ENCODE data around the gene CDC5L. TPM values are rescaled to one million over a fixed set of nuclear protein-coding genes. Genes with fewer than 3 reads are reported as not detected.

CDC5L gene
- total RNA-seq, 1 donor from 2014 or later = 26.2 TPM

- DNase-seq = no peak
Measured at GRCh38 chr6:44375071-44375470, 12.4 kb upstream of the CDC5L start.

DNA sequence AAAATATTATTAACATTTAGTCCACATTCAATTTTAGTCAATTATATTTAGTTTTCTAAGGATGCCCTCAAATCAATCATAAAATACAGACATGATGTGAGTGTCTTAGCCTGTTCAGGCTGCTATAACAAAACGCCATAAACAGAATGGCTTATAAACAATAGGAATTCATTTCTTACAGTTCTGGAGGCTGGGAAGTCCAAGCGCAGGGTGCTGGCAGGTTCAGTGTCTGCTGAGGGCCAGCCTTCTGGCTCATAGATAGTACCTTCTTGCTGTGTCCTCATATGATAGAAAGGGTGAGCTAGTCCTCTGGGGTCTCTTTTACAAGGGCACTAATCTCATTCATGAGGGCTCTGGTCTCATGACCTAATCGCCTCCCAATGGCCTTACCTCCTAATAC, 10.0 kb upstream of the CDC5L start:
- DNase-seq = no peak

GRCh38 chr6:44377971-44378370, 9.5 kb upstream of the CDC5L start:
- no peak for DNase-seq

GRCh38 chr6:44381739-44382138, 5.8 kb upstream of the CDC5L start:
- DNase-seq = no peak

DNA sequence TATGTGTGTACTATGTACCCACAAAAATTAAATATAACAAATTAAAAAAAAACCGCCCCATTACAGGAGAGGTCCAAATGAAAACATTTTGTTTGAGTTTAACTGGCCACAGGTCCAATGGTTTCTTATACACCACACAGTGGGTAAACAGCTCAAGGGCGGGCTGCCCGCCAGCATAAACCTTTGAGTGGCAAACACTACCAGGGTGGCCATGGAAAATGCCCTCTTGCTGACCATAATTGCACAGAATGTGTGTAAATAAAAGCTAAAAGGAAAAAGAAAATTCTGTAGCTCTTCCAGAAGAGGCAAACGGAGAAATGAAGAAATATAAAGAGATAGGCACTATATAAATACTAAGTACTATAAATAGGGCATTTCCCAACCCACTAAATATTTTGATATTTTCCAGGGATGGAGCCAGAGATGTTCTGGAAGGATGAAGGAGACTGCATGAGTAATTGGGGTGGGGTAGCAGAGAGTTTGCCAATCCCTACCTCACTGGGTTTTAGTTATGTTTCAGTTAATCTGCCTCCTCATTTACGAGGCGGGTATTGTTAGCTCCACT, 1.1 kb upstream of the CDC5L start:
- DNase-seq = no peak

DNA sequence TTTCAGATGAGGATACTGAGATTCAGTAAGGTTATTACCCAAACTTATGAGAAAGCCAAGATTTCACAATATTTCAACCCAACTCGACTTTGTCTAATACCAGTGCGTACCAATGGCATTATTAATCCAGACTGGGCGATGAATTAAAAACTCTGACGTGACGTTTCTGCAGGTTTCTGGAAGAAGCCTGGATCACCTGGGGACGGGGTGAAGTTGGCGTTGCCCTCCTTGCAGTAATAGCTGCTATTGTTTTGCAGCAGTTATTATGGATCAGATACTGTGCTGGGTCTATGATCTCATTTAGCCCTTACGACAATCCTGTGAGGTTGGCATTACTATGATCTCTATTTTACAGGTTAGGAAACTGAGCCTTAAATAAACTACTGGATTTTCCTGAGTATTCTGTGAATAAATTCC, 569 bp upstream of the CDC5L start:
- DNase-seq = no peak

DNA sequence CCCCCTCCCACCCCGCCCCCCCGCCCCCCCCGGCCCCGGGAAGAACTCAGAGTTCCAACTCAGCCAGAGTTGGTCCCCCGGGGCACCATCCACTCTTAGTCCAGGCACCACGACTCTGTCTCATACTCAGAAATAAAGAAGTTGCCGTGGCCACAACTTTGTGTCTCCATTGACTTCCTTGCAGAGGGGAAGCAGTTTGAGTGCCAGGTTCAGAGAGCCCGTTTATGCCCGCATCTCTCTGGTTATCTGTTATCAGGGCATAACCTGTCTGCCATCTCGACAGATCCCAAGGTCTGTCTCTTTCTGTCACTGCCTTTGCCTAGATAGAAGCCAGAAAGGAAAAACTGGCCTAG, 605 bp downstream of the CDC5L start:
- no peak for DNase-seq

GRCh38 chr6:44388887-44389286, 1.4 kb downstream of the CDC5L start:
- no peak for DNase-seq

DNA sequence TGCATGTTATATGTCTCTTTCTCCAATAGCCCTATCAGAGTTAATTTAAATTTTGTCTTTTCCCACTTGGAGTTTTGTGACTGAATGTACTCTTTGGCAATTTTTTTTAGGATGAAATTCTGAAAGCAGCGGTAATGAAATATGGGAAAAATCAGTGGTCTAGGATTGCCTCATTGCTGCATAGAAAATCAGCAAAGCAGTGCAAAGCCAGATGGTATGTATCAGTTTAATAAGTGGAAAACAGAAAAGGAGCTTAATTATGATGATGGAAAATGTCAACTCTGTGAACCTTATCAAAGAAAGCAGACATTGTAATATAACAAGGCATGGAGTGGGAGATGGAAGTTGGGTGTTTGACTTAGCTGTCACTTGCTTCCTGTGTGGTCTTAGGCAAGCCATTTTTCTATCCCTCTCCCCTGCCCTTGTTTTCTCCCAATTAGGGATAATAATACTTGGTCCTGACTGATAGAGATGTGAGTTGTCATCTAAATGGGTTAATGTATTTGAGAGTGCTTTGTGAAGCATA, 2.7 kb downstream of the CDC5L start:
- DNase-seq = no peak

GRCh38 chr6:44395501-44395900, 8.0 kb downstream of the CDC5L start:
- DNase-seq = no peak

- DNase-seq = no peak
Measured at GRCh38 chr6:44396968-44397367, 9.5 kb downstream of the CDC5L start.

DNA sequence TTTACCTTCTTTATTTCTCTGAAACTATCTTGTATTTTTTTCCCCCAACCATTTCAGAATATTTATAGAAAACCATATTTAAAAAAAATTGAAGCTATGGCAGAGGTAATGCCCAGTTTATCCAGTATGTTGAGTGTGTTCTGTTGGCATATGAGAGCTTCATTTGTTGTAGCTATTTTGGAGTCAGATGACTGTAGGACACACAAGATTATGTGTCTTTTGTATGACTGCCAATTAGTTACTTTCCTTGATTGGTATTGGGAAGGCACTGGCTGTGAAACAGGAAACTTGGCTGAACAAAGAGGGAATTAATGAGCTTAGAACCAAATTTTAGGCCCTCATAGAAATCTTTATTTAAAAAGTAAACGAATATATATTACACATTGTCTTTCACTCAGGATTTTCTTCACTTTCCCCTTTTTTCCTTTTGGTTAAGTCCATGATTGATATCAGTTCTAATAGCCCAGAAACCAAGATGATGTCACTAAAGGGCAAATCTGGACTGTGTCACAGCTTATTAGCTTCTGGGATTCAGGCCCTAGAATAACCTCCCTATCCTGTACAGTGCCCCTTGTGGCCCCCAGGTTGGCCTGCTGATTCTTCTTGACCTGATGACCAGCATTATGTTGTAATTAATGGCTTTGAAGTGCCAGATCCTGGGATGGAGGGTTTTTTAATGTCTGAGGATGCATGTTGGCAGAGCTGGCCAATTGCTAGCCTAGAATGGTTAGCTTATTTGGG, 10.1 kb downstream of the CDC5L start:
- no peak for DNase-seq

- peak; percentile 49 for DNase-seq
Measured at GRCh38 chr6:44399991-44400390, 12.5 kb downstream of the CDC5L start.

DNA sequence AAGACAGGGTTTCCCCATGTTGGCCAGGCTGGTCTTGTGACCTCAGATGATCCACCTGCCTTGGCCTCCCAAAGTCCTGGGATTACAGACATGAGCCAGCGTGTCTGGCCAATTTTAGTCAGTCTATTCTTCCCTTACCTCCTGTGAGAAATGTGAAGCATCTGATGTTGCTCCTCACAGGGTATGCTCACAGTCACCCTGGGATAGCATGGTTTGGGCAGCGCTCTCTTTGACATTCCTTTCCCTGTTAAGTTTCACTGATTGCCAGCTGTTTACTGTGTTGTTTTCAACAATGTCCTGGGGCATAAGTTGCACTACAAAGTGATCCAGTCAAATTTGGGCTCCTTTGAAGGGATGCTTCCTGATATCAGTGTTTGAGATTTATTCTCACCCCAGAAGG, 13.1 kb downstream of the CDC5L start:
- no peak for DNase-seq

DNA sequence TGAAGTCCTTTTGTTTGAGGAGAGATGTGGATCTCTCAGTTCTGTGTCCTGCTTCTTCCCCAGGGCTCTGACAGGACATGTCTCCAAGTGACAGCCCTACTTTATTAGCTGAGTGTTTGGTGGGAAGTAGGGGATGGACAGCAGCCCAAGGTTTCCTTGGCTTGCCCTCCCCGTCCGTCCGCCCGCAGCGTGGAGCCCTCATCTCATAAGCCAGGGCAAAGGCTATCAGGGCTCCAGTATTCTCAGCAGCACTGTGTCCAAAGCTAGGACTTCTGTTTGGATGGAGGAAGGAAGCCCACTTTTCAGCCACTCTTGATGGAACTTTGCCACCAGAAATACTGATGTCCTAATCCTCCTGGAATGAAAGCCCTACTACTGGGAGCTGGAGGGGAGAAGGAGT, 13.6 kb downstream of the CDC5L start:
- DNase-seq = no peak

DNA sequence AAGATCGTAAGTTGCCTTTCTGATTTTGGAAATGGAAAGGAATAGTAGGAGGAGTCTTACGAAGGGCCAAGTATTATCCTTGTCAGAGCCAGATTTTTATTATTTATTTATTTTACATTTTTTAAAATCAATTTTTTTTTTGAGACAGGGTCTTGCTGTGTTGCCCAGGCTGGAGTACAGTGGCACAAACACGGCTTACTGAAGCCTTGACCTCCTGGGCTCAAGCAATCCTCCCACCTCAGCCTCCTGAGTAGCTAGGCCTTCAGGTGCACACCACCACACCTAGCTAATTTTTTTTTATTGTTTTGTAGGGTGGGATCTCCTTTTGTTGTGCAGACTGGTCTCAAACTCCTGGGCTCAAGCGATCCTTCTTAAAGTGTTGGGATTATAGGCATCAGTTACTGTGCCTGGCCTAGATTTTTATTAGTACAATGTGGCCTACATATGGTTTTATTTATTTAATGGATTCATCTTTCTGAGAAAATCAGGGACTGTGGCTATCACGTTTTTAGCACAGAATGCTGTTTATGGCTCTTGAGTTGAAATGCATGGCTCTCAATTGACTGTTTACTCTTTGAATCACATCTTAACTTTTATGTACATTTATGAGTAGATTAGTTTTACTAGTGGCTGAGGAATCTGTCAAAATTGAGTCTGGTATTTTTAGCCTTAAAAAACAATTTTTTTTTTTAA, 16.7 kb downstream of the CDC5L start:
- no peak for DNase-seq

DNA sequence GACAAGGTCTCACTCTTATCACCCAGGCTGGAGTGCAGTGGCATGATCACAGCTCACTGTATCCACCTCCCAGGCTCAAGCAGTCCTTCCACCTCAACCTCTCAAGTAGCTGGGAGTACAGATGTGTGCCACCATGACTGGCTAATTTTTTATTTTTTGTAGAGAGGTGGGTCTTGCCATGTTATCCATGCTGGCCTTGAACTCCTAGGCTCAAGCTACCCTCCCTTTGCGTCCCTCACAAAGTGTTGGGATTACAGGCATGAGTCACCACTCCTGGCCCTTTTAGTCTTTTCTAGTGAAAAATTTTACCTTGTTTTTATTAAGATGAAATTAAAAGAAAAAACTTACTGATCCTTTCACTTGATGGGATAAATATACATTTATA, 17.2 kb downstream of the CDC5L start:
- no peak for DNase-seq

DNA sequence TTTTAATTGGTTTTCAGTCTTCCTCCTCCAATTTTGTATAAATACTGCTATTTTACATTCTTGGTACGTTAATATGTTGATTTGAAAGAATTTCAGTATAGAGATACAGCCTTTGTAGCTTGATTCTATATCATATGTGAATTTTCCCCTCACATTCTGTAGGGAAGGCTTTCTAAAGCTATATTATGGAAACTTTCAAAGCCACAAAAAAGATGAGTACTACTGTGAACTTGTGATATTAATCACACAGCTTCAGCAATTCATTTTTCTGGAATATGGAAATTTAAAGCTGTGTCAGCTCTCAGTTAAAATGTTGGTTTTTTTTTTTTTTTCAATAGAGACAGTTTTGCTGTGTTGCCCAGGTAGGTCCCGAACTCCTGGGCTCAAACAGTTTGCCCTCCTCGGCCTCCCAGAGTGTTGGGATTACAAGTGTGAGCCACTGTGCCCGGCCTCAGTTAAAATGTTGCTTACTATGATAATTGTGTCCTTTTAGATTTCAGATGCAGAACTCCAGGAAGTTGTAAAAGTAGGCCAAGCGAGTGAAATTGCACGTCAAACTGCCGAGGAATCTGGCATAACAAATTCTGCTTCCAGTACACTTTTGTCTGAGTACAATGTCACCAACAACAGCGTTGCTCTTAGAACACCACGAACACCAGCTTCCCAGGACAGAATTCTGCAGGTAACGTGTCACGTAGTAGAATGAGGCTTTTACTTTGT, 20.6 kb downstream of the CDC5L start:
- no peak for DNase-seq

GRCh38 chr6:44409207-44409794, 21.8 kb downstream of the CDC5L start:
- no peak for DNase-seq

- no peak for DNase-seq
Measured at GRCh38 chr6:44410363-44410762, 22.9 kb downstream of the CDC5L start.

- DNase-seq = no peak
Measured at GRCh38 chr6:44411141-44411540, 23.6 kb downstream of the CDC5L start.

DNA sequence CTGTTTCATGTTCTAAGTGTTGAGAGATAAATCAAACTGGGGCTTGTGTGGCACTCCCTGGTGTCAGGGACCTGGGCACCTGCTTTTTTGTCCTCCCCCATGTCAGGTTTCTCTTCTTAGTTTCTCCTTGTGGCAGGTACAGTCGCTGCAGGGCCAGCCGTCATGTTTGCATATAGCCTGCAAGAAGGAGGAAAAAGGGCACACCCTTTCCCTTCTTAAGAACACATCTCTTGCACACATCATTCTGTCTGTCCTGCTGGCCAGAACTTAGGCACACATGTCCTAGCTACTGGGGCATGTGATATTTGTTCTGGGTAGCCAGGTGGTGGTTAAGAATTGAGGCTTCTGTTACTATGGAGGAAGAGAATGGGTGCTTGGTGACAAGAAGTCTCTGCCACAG, 27.9 kb downstream of the CDC5L start:
- peak; percentile 12 for DNase-seq

Measured in dermis blood vessel endothelial cell (primary cell).